GM23338 (cell line): ENCODE data around the gene ISCU.

ENCODE experiments used
- CTCF ChIP-seq, 2 experiments: fragments of 200-600 bp in 1 of 2; sonication (generic) in 1 of 2; conservative IDR thresholded peaks; 2 replicates each; pipeline versions ENCODE4 v1.5.1 to v1.6.1; 2016 to 2017; ENCODE audit warnings: antibody characterized with exemption in 2 of 2, low read depth in 2 of 2, mild to moderate bottlenecking in 2 of 2, moderate library complexity in 1 of 2
- EZH2 ChIP-seq: fragments of 200-600 bp; sonication (generic); IDR thresholded peaks from one replicate; pipeline ENCODE4 v1.8.0; 2017; ENCODE audit warnings: antibody characterized with exemption, mild to moderate bottlenecking, low read depth; ENCODE audit not compliant: unreplicated experiment
- POLR2AphosphoS5 ChIP-seq: IDR thresholded peaks from 2 replicates; pipeline ENCODE4 v1.6.1; 2016; ENCODE audit warnings: antibody characterized with exemption, low read depth
- REST ChIP-seq: IDR thresholded peaks from one replicate; pipeline ENCODE4 v1.6.1; 2018; ENCODE audit warnings: antibody characterized with exemption; ENCODE audit not compliant: unreplicated experiment

GRCh38 chr12:108602976-108603704 lies 40.7 kb downstream of the ISCU start:
- TF ChIP-seq CTCF (conservative IDR thresholded peaks at IDR 0.05; ENCODE audit: low read depth in 2 of 2) (no peak), POLR2AphosphoS5 (no peak), EZH2 (no peak), REST (no peak)
